Esophagus squamous epithelium (tissue), 4 donors: ENCODE results near the gene ATP12A.

Experiments used
- CTCF ChIP-seq, 6 experiments: fragments of 450-650 bp in 4 of 6; fragments of 200-600 bp in 2 of 6; sonication (generic) in 2 of 6; IDR thresholded peaks; one replicate each; pipeline ENCODE4 v1.5.1; 2016 to 2019; ENCODE audit warnings: antibody characterized with exemption in 6 of 6, mild to moderate bottlenecking in 4 of 6, moderate library complexity in 4 of 6
- POLR2A ChIP-seq, 4 donors: fragments of 450-650 bp; IDR thresholded peaks; one replicate each; pipeline ENCODE4 v1.6.1; 2017; ENCODE audit warnings: antibody characterized with exemption in 4 of 4, mild to moderate bottlenecking in 4 of 4, moderate library complexity in 3 of 4

GRCh38 chr13:24638096-24638495, 42.1 kb upstream of the ATP12A start:
- TF ChIP-seq CTCF (IDR thresholded peaks at IDR 0.05) (no peak), POLR2A (IDR thresholded peaks at IDR 0.05) (no peak)
